ENCODE data around the gene FAM53A.
"Not testable (repeated sequence)": the region's sequence is repeated elsewhere in the genome, so short reads cannot be mapped to it uniquely, and the experiment has no call there.

Gene FAM53A

DNA sequence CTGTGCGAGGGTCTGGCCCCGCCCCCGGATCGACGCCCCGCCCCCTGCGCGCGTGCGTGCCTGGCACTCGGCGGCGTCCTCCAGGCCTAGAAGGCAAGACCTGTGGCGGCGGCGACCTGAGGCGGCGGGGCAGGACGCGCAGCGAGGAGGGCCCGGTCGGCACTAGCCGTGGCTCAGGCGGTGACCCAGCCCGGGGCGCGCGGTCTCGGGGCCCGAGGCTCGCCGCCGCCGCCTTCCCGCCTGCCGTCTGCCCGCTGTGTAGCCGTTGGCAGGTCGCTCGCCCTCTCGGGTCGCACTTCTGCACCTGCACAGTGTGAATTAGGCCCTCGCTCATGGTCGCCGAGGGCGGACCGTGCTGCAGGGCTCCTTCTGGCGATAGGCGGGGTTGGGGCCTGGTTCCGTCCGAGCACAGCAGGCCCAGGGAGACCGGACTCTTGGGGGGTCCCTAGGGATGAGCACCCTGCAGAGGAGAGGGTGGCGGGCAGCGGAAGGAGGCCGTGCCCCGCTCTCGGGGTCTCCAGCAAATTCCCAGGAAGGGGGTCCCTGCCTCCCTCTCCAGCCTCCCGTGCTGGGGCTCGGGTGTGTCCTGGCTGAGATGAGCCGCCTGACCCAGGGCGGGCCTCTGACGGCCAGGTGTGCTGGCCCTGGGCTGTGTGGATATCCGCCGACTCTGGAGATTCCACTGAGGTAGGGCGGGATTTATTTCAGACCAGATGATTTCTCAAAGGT, 557 bp upstream of the FAM53A start:
- no peak for DNase-seq

DNA sequence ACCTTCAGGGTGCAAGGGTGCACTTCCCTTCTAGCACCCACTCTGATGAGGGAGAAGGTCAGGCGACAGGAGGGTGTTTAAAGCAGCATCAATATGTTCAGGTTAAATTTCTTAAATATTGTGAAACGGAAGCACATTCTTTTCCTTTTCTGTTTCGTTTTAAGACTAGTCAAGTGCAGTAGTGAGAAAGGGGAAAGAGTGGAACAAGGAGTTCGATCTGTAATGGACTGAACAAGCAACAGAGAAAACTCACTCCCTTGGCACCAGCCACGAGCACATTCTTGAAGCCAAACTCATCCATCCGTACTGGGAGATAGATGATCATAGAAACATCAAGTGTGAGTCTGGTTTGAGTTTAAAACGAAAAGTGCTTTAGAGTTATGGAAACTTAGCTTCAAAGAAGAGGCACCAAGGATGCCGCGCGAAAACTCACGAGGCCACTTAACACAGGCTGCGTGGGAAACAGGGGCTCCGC, 815 bp downstream of the FAM53A start:
- DNase-seq: no peak

DNA sequence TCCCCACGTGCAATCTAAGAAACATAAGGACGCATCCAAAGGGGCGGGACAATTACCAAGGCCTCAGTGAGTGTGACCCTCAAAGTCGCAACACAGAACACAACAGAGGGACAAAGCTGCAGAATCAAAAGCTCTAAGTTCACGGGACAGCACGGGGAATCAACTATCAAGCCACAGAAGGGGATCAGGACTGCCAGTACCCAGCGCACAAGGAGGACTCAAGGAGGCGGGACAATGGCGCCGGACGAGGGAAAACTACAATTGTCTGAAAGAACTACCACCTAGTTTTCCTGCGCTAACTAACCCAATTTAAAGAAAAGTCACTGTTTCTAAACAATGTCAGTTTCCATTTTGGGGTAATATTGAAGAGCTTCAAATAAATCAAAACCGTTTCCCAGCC, 1.3 kb downstream of the FAM53A start:
- no peak for DNase-seq

DNA sequence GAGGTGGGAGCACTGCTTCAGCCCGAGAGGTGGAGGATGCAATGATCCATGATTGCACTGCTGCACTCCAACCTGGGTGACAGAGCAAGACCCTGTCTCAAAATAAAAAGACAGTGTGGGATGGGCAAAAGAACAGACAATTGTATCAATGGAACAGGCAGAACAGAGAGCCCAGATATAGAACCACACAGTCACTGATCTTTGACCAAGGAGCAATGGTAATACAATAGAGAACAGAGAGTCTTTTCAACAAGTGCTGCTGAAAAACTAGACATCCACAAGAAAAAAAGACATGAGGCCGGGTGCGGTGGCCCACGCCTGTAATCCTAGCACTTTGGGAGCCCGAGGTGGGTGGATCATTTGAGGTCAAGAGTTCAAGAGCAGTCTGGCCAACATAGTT, 5.9 kb downstream of the FAM53A start:
- no peak for DNase-seq

DNA sequence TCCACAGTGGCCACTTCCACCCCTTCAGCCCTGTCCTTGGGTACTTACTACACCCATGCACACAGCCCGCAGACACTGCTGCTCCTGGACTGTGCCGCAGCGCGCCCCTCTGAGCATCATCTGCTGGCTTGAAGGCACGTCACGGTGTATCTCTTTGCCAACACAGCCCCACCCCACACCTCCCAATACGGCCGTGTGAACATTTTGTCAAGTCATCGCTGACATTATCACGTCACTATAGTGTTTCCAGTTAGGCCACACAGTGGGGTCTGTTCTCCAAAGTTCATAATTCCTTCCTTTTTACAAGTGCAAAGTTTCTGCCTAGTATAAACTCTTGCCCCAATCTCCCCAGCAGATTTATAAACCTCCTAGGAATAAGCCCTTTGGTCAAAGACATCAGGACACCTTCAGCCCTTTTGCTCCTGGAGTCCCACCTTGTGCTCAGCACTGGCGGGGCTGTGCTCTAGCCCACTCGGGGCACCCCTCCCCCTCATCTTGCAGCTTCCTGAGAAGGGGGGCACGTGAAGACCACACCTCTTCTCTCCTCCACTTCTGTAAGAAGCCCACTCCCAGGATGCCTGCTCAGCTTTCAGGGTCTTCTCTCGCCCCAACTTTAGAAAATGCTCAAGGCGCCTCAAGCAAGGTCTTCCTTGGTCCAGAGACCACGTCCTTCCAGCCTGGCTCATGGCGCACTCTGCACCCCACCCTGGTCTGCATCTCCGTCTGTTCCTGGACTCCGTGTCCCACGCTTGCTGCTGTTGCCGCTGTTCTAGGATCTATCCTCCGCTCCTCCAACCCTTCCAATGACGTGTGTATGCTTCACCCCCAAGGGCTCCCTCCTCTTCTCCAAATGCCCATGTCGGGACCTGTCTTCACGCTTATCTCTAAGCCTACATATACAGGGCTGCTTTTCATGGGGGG, 7.2 kb downstream of the FAM53A start:
- DNase-seq: no peak

DNA sequence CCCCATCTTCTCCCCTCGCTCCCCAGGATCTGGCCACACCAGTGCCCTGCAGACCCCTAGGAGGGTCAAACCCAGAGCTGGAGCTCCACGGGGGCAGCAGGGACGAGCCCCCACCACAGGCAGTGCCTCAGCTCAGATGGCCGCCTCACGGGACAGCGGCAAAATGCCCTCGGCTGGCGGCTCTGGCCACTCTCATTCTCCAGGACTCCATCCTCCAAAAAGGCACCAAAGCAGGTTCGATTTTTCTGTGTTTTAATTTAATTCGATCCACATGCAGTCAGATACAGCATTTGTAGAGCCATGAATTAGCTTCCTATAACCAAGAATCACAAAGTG, 8.3 kb downstream of the FAM53A start:
- no peak for DNase-seq

DNA sequence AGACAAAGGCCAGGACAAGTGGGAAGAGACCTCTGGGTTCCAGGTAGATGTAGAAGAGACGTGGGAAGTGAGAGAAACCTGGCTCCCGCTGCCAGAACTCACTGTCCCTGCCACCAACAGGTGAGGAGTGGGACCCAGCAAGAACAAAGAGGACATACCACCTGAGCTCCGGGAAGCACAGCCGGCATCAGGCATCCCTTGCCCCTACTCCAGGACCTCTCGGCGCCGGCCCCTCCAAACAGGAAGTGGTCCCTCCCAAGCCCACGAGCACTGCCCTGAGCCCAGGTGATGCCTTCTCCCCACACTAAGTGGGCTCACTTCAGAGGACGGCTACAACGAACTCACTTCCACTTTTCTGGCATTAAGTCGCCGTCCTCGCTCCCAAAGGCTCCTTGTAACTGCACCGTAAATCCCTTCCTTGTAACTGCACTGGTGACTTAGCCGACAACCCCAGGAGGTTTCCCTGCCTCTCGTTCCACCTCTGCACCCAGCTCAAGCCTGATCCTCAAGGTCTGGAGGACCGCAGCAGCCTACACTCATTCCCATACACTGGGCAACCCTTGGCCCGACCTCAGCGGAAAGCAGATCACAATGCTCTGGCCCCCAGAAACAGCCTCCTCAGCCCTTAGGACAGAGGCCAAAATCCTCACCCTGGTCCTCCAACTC, 8.8 kb downstream of the FAM53A start:
- no peak for DNase-seq

DNA sequence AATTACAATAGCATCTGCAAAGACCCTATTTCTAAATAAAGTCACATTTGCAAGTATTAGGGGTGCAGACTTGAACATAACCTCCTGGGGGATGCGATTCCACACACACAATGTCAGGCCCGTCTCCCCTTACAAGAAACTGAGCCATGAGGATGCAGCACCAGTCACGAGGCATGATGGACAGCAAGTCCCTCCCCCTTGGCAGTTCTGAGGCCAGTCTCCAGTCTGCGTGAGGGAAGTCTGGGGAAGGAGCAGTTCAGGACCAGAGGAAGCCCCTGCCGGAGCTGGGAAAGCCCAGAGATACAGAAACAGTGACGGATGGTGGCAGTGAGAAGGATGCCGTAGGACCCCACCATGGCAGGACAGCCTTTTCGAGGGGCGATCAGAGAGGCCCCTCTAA, 9.4 kb downstream of the FAM53A start:
- DNase-seq: no peak

DNA sequence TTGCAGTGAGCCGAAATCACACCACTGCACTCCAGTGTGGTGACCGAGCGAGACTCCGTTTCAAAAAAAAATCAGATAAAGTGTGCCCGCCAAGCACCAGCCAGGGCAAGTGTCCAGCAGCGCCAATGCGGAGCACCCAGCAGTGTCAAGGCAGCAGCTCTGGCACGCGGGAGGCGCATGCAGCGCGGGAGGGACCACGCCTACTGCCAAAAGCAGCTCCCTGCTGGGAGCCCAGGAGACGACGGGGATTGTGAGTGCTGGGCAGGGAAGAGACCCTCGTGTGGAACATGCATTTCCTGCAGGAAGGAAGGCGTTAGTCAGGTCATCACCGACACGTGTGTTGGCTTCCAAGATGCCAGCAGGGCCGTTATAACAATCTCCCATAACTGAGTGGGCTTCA, 10.4 kb downstream of the FAM53A start:
- no peak for DNase-seq

DNA sequence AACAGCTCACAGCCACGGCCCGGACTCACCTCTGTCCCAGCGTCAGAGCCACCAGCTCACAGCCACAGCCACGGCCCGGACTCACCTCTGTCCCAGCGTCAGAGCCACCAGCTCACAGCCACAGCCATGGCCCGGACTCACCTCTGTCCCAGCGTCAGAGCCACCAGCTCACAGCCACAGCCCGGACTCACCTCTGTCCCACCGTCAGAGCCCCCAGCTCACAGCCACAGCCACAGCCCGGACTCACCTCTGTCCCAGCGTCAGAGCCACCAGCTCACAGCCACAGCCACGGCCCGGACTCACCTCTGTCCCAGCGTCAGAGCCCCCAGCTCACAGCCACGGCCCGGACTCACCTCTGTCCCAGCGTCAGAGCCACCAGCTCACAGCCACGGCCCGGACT, 13.1 kb downstream of the FAM53A start:
- DNase-seq: not testable (repeated sequence)

DNA sequence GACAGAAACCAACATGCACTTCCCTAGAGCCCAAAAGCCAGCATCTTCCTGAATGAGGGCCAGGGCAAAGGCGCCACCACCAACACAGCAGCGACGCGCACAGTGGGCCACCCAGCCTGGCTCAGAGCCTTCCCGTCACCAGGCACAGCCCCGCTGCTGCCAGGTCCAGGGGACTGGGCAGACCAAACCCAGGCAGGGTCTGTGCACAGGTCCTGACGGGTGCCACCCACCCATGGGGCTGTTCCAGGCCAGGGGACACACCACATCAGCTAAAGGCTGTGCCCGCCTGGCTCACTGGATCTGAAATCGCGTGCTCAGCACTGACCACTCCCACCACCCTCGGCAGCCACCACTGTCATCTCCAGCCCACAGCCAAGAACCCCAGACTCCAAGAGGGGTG, 13.8 kb downstream of the FAM53A start:
- DNase-seq: no peak

DNA sequence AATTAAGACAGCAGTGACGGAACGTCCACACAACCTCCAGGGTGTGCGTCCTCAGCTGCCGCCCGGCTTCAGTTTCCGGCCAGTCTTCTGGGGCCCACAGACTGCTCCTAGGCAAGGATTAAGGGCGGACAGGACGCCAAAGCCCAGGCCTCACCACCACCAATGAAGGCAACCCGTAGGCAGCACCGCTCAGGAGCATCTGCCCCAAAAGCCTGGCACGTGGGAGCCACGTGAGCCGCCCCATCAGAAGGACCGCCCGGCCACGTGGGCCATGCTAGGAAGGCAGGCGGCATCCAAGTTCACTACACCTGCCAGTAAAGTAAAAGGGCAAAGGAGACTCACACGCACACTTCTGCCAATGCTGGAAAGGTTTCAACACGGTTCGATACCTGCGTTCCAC, 14.3 kb downstream of the FAM53A start:
- no peak for DNase-seq

DNA sequence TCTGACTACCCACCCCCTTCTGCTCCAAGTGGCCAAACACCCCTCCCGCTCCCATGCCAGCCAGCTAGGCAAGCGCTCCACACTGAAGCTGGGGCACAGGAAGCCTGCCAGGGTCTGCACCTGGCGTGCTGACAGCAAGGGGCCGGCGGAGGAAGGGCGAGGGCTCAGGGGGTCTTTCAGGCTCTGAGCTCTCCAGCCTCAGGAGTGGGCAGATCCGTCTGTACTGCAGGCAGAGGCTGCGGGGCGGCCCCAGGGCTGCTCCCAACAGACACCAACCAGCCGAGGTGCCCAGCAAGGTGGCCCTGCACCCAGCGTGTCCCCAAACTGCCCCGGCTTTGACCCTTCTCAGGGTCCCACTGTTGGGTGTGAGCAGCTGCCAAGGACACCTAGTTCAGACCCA, 14.8 kb downstream of the FAM53A start:
- DNase-seq: no peak

DNA sequence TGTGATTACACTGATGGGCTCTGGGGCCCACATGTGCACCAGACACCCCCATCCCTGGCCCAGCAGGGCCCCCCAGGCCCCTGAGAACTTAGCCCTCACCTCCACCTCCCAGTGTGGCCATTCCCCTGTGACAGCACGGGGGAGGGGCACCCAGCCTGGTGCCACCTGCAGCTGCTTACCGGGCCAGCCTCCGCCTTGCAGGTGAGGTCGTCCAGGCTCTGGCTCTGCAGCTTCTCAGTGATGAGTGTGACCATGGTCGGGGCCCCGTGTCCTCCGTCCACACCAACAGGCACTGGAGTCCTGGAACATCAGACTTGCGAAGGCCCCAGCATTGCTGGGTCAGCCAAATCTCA, 15.6 kb downstream of the FAM53A start:
- no peak for DNase-seq

DNA sequence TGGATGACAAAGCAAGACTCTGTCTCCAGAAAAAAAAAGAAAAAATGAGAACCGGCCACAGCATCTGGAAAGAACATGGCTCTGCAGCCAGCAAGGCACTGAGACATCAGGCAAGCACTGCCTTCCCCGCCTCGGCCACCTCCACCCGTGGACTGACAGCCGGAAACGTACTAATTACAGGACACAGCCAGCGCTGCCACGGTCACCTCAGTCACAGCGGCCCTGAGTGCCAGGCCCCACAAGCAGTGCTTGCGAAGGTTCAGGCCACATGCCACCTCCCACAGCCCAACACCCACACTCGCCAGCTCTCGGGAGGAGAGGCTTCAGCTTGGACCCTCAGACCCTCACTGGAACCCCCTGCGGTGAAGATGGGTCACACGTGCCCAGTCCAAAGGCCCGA, 16.8 kb downstream of the FAM53A start:
- DNase-seq: no peak

DNA sequence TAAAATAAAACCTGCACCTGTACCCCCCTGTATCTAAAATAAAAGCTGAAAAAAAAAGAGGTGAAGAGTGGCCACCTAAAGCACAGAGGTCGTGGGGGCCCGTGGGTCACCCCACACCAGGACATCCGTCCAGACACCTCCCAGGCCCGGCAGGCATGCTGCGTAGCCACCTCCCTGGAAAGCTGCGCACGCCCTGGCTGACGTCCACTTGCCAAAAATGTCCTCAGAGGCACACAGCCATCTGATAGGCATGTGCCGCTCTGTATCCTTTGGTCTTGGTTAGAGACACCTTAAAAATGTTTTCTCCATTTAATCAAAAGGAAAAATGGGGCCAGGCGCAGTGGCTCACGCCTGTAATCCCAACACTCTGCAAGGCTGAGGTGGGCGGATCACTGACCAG, 17.7 kb downstream of the FAM53A start:
- no peak for DNase-seq

DNA sequence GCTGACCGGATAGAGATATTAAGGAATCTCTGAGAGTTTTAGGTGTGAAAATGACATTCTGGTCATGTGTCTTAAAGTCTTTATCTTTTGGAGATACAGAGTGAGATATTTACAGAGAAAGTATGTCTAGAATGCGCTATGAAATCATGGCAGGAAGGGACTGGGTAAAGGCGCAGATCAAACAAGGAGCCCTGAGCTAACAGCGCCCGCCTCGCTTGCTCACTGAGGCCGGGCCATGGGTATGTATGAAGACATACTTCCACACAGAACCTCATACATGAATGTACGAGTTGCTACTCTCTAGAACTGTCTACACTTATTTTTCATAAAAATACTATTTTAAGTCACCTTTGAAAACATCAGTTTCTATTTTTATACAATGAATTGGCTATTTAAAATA, 20.0 kb downstream of the FAM53A start:
- no peak for DNase-seq

DNA sequence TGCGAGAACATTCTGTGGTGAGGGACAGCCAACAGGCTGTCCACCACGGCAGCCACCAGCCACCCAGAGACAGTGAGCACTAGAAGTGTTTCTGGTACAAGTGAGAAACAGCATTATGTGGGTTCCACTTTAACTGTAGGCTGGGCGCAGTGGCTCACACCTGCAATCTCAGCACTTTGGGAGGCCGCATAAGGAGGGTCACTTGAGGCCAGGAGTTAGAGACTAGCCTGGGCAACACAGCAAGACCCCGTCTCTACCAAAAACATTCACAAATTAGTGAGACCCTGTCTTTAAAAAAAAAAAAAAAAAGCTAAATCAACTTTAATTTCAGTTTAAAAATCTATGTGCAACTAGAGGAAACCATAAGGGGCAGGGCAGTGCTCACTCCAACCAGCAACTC, 20.6 kb downstream of the FAM53A start:
- no peak for DNase-seq

DNA sequence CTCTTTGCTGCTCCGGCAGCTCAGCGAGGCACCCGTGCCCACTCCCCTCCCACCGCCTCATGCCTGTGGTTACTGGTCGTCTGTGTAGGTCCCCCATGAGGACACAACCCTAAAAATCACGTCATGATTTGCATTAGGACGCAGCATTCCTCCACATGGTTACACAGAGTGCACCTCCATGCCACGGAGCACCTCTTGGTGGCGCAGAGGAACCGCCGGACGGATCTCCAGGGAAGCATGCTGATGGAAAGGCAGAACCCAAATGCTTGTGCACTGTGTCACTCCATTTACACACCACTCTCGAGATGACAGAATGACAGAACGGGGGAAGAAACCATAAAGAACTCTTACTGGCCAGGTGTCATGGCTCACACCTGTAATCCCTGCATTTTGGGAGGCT, 22.4 kb downstream of the FAM53A start:
- no peak for DNase-seq

DNA sequence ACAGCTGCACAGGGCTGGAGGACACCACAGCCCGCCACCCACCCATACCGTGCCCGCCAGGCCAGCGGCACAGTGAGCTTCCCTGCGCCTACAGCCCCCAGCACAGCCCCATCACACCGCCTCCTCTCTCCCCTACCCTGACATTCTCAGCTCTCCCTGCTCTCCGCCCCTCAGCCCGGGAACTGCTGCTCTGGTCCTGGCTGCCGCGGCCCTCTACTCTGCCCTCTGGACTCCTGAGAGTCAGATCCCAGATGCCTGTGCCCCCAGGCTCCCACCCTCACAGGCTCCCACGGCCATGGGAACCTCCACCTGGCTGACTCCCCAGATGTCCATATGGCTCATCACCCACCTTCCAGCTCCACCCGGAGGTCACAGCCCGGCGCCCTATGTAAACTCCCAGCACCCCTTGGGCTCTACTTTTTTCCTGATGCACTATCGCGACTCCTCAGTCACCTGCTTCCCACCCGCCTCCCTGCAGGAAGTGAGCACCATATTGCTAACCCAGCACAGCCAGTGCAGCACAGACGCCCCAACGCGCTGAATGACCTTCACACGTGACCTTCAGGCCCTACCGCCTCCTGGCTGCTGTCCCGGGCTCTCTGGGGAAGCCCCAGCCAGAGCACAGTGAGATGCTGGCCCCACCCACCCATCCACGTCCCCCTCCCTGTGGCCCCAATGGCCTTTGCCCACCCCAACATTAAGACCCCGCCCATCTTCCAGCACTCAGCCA, 23.0 kb downstream of the FAM53A start:
- no peak for DNase-seq

DNA sequence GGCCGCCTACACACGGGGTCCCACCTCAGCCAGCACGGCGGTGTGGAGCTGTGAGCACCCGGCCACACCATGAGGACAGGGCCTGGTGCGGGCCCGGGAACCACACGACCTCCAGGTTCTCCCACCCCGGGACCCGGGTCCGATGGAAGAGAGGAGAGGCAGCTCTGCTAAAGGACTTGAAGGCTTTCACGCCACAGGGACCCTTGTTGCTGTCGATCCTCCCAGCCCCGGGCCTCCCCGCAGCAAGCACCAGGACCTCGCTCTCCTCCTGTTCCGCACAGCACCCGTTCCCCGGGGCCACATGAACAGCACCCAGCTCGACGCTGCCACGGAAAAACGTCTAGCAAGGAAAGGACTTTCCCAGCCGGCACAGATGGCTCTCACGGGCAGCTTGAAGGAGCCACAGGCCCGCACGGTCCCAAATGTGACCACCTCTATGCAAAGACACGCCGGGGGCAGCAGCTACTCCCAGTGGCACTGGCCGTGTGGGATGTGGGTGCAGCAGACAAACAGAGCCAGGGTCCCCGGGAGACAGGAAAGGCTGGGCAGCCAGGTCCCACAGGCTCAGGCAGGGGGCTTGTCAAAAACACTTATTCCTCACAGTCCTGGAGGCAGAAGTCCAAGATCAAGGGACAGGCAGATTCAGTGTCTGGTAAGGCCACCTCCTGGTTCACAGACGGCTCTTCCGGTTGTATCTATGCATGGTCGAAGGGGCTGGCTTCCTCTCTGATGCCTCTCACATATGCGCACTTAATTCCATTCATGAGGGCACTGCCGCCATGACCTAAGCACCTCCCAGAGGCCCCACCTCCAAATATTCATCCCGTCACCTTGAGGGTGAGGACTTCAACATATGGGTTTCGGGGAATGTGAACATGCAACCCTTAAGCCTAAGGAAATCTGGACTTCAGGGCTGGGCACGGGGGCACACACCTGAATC, 24.7 kb downstream of the FAM53A start:
- DNase-seq: no peak

DNA sequence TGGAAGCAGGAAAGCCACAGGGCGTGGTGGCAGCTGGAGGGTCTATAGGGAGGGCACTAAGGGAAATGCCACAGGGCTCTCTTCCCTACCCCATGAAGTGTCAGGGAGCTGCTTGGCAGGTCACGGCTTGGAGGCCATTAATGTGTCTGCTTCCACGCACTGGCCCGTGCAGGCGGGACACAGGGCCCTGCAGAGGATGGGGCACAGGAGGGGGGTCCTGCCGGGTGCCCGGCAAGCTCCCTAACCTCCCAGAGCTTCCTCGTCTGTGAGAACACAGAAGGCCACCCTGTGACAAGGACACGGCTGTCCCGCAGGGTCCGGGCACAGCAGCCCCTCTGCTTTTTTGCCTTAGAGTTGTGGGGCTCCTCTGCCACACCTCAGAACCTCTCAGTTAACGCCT, 25.5 kb downstream of the FAM53A start:
- DNase-seq: no peak
